D721Med (cell line): ENCODE data around the gene DIO1.
A peak's percentile ranks its signal among the peaks of the same experiment; 100 is the strongest.

Experiments used
- DNase-seq: peaks from one replicate; pipeline ENCODE4 v3.0.0; 2011; ENCODE audit warnings: low spot score; ENCODE audit not compliant: insufficient read length
- FAIRE-seq: peaks from 2 replicates; lab custom pipeline; 2011; peaks lifted over from hg19 to GRCh38; lab: Jason Lieb, UNC
- CTCF ChIP-seq: IDR thresholded peaks from 2 replicates; pipeline ENCODE4 v1.5.1; 2012; ENCODE audit warnings: mild to moderate bottlenecking, control low read depth; ENCODE audit not compliant: insufficient read depth; ENCODE audit errors: missing control alignments

DIO1 gene

DNA sequence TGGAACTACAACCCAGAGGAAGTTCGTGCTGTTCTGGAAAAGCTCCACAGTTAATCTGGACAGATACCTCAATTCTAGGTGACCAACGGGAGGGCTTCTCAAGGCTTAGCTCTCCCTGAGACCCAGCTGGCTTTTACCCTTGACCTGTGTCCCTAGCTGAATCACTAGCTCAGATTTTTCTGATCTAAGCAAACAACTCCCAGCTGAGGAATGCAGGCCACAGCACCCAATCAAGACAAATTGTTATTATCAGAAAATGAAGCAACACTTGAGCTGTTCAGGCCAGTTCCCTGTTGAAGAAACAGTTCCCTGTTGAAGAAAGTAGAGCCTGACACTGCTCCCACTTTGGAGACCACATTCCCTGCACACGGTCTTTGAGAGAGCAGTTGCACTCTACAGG, 16.0 kb downstream of the DIO1 start:
- FAIRE-seq: no peak
- no peak for DNase-seq
- TF ChIP-seq CTCF: no peak

GRCh38 chr1:53911442-53911841, 17.5 kb downstream of the DIO1 start:
- FAIRE-seq (no peak), DNase-seq (no peak)
- no peak for TF ChIP-seq CTCF

DNA sequence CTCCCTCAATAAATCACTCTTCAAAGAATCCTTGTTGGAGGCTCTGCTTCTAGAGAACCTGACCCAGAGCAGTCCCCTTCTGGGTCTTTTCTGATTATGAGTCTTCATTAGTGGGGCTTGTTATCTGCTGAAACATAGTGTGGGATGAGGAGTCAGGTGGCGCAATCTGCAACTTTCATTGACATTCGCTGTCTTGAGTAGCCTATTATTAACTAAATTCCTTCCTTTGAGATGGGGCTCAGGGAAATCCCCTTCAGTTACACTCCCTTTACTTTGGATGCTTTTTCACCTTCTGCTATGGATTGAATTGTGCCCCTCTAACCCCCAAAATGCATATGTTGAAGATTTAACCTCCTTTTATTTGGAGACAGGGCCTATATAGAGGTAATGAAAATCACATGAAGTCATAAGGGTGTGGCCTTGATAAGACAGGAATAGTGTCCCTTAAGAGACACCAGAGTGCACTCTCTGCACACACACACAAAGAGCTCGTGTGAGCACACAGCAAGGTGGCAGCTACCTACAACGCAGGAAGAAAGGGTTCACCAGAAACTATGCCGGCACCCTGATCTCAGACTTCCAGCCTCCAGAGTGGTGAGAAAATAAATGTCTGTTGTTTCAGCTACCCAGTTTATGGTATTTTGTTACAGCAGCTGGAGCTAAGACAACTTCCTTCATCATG, 19.5 kb downstream of the DIO1 start:
- TF ChIP-seq CTCF: peak; percentile 21
- DNase-seq (no peak), FAIRE-seq (no peak)

DNA sequence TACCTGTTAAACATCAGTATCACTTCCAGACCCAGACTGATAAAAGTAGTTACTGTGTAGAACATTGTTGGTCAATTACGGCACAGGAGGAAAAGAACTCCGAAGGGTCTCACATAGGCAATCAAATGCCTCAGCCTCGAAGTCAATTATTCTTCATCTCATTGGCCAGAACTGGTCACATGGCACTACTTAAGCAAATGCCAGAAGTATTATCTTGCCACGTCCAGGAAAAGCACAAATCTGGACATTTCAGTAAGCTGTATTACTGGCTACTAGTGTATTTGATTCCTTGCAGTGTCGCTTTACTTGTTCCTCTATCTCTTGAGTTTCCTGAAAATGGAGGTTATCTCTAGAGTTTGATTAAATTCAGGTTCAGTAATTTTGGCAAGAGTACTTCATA, 24.4 kb downstream of the DIO1 start:
- FAIRE-seq: no peak
- no peak for TF ChIP-seq CTCF

DNA sequence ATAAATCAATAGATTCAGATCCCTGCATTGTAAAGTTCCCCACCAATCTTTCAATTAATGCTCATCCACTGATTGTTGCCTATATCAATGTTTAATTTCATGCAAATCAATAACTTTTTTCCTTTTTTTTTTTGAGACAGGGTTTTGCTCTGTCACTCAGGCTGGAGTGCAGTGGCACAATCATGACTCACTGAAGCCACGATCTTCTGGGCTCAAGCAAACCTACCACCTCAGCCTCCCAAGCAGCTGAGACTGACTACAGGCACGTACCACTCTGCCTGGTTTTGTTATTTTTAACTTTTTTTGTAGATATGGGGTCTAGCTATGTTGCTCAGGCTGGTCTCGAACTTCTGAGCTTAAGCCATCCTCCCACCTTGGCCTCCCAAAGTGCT, 25.7 kb downstream of the DIO1 start:
- DNase-seq: no peak
- FAIRE-seq: no peak

More for the DNA sequence above, 24.4 kb downstream of the DIO1 start:
- no peak for DNase-seq

DNA sequence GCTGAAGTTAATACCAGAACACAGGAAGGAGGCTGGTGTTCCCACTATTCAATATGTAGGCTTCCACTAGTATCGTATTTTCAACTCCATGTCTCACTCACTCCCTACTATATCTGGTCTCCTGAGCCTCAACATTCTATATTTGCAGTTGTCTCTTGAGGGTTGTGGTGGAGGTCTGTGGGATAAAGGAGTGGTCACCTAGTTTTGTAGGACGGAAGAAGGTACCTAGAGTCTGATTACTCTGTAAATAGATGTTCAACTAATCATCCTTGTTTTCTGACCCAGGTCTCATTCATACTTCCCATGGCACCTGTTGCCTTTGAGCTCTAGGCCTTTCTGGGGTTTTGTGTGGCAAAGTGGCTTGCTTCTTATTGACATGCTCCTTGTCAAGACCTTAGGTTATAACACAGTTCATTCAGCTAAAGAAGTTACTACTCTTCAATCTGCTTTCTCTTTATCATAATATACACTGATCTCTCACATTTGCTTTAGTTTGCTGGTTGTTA, 33.4 kb downstream of the DIO1 start:
- DNase-seq (no peak), FAIRE-seq (no peak)
- TF ChIP-seq CTCF: no peak

More for the DNA sequence above, 25.7 kb downstream of the DIO1 start:
- TF ChIP-seq CTCF: no peak

DNA sequence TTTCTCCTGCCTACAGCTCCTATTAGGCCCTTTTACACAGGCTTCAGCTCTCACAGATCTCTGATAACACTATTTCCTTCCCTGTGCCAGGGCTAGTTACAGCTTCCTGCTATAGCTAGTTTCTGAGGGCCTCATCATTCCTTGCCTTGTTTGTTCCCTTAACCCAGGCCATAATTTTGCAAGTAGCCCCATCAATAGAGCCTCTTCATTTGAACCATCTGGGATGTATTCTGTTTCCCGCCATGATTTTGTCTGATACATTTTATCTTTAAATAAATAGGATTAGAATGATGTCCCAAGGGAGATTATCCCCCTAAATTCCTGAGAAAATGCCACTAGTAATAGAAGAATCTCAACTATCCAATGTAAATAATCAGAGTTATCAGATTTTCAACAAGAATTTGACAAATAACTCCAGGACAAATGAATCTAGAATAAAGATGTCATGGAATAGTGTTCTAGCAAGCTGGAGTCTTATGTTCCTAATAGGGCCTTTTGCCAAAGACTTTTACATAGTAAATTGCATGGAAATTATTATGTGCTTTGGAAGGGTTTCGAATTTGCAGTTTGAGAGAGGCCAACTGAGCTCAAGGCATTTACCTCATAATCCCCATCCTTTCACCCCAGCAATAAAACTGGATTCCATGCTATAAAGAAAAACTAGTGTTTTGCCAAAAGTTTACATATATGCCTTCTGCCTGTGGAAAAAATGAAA, 35.4 kb downstream of the DIO1 start:
- FAIRE-seq: no peak
- DNase-seq: no peak
- no peak for TF ChIP-seq CTCF
